GM12892 (cell line): ENCODE measurements around the gene CCNL2.

ENCODE experiments used
- POLR2A ChIP-seq: IDR thresholded peaks from 2 replicates; pipeline ENCODE4 v1.6.1; 2011; ENCODE audit warnings: low read depth, low read length, control low read depth
- POLR2AphosphoS5 ChIP-seq: IDR thresholded peaks from 2 replicates; pipeline ENCODE4 v1.6.1; 2011; ENCODE audit warnings: low read depth, low read length, control low read depth
- TAF1 ChIP-seq: IDR thresholded peaks from 2 replicates; pipeline ENCODE4 v1.6.1; 2011; ENCODE audit warnings: low read depth, mild to moderate bottlenecking, control low read depth, low read length, borderline replicate concordance

DNA sequence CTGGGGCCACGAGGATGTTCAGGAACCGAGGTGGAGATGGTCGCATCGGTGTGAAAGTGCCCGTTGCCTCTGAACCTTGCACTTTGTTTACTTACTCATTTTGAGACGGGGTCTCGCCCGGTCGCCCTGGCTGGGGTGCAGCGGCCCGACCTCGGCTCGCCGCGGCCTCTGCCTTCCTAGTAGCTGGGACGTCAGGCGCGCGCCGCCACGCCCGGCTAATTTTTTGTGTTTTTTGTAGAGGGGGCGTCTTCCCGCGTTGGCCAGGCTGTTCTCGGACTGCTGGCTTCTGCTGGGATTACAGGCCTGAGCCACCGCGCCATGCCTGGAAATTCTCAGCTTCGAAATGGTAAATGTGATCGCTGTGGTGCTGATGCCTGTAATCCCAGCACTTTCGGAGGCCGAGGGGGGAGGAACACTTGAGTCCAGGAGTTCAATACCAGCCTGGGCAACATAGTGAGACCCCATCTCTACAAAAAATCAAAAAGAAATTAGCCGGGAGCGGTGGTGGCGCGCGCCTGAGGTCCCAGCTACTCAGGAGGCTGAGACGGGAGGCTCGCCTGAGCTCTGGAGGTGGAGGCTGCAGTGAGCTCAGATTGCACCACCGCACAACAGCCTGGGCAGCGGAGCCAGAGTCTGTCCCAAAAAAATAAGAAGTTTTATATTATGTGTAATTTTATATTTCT lies 8.6 kb upstream of the CCNL2 start:
- TF ChIP-seq POLR2AphosphoS5 (no peak), TAF1 (no peak), POLR2A (no peak)
